Mucosa of rectum (tissue), 2 donors: ENCODE results near the gene RNPS1.

Experiments
- H3K27ac ChIP-seq, 2 donors: one replicate each; pipeline ENCODE4 v1.7.0; 2013; ENCODE audit warnings: inconsistent platforms in 2 of 2, low read depth in 2 of 2, low read length in 2 of 2
- H3K27me3 ChIP-seq, 2 donors: one replicate each; pipeline ENCODE4 v1.7.0; 2013; ENCODE audit warnings: low read length in 2 of 2; ENCODE audit not compliant: control insufficient read depth in 2 of 2, insufficient read depth in 2 of 2
- H3K36me3 ChIP-seq, 2 donors: one replicate each; pipeline ENCODE4 v1.7.0; 2013; ENCODE audit warnings: low read length in 2 of 2; ENCODE audit not compliant: control insufficient read depth in 2 of 2, insufficient read depth in 2 of 2
- H3K4me1 ChIP-seq, 2 donors: one replicate each; pipeline ENCODE4 v1.7.0; 2013; ENCODE audit warnings: low read length in 2 of 2, mild to moderate bottlenecking in 1 of 2; ENCODE audit not compliant: control insufficient read depth in 2 of 2, insufficient read depth in 2 of 2
- H3K4me3 ChIP-seq, 2 donors: one replicate each; pipeline ENCODE4 v1.7.0; 2013; ENCODE audit warnings: low read length in 2 of 2
- H3K9ac ChIP-seq, 2 donors: one replicate each; pipeline ENCODE4 v1.7.0; 2013; ENCODE audit warnings: low read length in 2 of 2, low read depth in 1 of 2, mild to moderate bottlenecking in 1 of 2
- H3K9me3 ChIP-seq, 2 donors: one replicate each; pipeline ENCODE4 v1.7.0; 2013; ENCODE audit warnings: low read length in 2 of 2; ENCODE audit not compliant: control insufficient read depth in 2 of 2
- donor health status: healthy.
- donor health status: Normal muscosa, but diverticular disease.

RNPS1 gene

DNA sequence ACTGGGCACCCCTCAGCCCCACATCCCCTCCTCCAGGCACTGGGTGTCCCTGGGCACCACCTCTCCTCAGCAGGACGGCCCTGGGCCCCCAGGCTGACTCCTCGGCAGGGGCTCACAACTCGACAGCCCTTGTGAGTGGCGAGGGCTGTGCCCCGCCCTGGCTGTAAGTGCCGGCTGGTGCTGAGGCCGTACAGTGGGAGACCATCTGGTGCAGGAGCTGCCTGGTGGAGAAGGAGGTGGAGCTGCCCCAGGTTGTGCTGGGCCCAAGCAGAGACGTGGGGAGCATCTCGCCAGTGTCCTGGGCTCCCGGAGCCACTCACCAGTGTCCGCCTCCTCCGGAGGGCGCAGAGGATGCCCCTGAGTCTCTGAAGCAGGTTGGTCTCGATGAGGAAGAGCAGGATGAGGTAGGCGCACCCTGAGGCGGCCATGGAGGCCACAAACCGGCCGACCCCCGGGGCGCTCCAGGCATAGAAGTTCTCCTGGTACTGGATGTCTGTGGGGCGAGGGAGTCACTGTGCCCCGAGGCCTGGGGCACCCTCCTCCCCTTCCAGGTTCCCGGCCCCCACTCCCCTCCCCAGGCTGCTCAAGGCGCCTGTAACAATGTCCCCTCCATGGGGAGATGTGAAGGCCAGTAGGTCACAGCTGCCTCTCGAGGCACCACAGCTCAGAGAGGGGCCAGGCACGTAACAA lies 15.1 kb upstream of the RNPS1 start:
- no peaks in the 10 kb centered on the region for H3K4me1 ChIP-seq
- no peak overlapping the region for H3K9ac ChIP-seq
- H3K4me3 ChIP-seq, result no peak overlapping the region
- H3K36me3 ChIP-seq, result no peaks in the 10 kb centered on the region
- H3K27ac ChIP-seq, result no peak overlapping the region
- H3K27me3 ChIP-seq, result no peaks in the 10 kb centered on the region
- no peaks in the 10 kb centered on the region for H3K9me3 ChIP-seq

DNA sequence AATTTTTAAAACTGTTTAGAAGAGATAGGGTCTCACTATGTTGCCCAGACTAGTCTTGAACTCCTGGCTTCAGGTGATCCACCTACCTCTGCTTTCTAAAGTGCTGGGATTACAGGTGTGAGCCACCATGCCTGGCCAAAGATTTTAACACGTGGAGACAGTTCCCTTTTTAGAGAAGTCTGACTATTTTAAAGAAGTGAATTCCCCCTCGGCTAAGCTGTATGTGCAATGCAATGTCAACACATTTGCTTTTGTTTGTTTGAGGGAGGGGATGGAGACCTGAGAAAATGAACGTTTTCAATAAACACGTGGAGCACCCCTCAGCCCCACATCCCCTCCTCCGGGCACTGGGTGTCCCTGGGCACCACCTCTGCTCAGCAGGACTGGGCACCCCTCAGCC lies 14.3 kb upstream of the RNPS1 start:
- Histone ChIP-seq H3K4me3 (no peak overlapping the region), H3K4me1 (no peaks in the 10 kb centered on the region), H3K36me3 (no peaks in the 10 kb centered on the region), H3K27ac (no peak overlapping the region), H3K27me3 (no peaks in the 10 kb centered on the region), H3K9ac (no peak overlapping the region), H3K9me3 (no peaks in the 10 kb centered on the region)

DNA sequence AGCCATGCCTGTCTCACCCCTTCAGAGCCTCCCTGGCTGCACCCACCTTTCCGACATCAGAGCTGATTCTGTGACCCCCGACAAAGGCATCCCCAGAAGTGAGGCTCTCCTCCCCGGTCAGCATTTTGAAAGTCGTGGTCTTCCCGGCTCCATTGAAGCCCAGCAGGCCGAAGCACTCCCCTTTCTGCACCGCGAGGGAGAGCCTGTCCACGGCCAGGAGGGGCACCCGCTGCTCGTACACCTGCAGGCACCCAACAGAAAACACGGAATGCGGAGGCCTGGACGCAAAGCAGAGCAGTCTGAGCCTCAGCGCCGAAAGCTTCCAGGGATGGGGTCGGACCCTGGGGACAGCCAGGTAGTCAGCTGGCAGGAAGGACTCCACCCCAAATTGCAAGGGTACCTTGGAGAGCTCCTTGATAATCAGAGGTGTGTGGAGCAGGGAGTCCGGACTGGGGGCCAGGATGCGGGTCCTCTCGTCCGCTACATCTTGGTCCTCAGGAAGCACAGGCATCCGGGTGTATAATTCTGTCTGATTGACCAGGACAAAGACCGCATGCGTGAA lies 13.1 kb upstream of the RNPS1 start:
- Histone ChIP-seq H3K4me1 (no peaks in the 10 kb centered on the region), H3K4me3 (no peak overlapping the region), H3K36me3 (no peaks in the 10 kb centered on the region), H3K9ac (no peak overlapping the region), H3K9me3 (no peaks in the 10 kb centered on the region), H3K27ac (no peak overlapping the region), H3K27me3 (no peaks in the 10 kb centered on the region)

DNA sequence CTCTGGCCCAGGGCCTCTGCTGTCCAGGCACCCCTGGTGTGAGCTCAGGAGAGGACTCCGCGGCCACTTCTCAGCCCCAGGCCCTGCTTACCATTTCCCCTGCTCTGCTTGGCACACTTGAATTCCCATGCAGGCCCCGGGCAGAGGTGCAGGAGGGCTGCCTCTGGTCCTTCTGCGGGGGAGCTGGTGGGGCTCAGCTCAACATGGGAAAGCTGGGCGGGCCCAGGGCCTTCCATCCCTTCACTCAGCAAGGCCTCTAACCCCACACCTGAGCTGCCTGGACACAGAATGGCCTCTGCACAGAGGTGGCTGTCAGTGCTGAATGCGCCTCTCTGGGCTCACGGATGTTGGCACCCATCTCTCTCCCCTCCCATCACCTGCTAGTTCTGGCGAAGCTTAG lies 12.5 kb upstream of the RNPS1 start:
- H3K9ac ChIP-seq, result no peak overlapping the region
- H3K36me3 ChIP-seq, result no peaks in the 10 kb centered on the region

DNA sequence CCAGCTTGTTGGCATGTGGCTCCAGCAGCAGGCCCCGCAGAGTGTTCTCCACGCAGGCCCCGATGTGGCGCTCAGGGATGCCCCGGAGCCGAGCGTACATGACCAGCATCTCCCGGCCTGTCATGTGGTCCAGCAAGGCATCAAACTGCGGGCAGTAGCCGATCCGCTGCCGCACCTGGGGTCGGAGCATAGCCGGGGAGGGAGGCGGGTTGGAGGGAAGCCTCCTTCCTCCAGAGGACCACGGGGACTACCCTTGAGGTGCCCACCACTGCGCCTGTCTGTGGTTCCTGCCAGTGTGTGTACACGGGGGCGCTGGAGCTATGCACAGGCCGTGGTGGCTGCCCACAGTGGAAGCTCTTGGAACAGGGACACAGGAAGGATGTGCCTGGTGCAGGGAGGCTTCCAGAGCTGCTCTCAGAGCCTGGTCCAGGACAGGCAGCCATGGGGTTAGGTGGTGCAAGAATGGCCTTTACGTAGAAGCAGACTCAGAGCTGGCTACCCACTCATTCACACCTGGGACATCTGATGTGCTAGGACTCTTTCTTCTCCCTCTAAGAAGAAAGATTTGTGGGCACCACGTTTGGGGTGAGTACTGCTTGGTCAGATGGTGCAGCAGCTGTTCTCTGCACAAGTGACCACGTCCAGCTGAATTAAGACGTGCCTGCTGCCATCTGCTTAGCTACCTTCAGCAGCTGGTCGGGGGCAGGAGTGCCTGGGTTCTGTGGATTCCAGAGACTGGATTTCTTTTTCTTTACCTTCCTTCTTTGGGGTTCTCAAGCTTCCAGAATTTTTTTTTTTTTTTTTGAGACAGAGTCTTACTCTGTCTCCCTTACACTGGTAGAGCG lies 11.3 kb upstream of the RNPS1 start:
- H3K36me3 ChIP-seq, result no peaks in the 10 kb centered on the region
- H3K27me3 ChIP-seq, result no peaks in the 10 kb centered on the region
- H3K9ac ChIP-seq, result no peak overlapping the region
- H3K27ac ChIP-seq, result no peak overlapping the region
- H3K4me3 ChIP-seq, result no peak overlapping the region
- H3K4me1 ChIP-seq, result no peaks in the 10 kb centered on the region
- no peaks in the 10 kb centered on the region for H3K9me3 ChIP-seq

More for the DNA sequence above, 12.5 kb upstream of the RNPS1 start:
- H3K9me3 ChIP-seq, result no peaks in the 10 kb centered on the region
- H3K27me3 ChIP-seq, result no peaks in the 10 kb centered on the region
- H3K4me1 ChIP-seq, result no peaks in the 10 kb centered on the region
- no peak overlapping the region for H3K27ac ChIP-seq
- no peak overlapping the region for H3K4me3 ChIP-seq

DNA sequence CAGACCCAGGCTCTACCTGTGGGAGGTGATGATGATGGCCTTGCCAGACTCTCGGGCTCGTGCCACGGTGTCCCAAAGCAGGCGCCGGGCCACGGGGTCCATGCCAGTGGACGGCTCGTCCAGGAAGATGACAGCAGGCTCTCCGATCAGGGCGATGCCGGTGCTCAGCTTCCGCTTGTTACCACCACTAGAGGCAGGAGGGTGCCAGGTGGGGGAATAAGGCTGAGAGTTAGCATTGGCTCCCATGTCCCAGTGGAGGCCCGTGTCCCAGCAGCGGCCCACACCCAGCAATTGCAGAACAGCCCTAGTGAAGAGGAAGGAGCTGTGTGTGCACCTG lies 10.3 kb upstream of the RNPS1 start:
- Histone ChIP-seq H3K9ac (no peak overlapping the region), H3K4me1 (no peaks in the 10 kb centered on the region), H3K9me3 (no peaks in the 10 kb centered on the region), H3K27me3 (no peaks in the 10 kb centered on the region), H3K4me3 (no peak overlapping the region), H3K27ac (no peak overlapping the region), H3K36me3 (no peaks in the 10 kb centered on the region)

DNA sequence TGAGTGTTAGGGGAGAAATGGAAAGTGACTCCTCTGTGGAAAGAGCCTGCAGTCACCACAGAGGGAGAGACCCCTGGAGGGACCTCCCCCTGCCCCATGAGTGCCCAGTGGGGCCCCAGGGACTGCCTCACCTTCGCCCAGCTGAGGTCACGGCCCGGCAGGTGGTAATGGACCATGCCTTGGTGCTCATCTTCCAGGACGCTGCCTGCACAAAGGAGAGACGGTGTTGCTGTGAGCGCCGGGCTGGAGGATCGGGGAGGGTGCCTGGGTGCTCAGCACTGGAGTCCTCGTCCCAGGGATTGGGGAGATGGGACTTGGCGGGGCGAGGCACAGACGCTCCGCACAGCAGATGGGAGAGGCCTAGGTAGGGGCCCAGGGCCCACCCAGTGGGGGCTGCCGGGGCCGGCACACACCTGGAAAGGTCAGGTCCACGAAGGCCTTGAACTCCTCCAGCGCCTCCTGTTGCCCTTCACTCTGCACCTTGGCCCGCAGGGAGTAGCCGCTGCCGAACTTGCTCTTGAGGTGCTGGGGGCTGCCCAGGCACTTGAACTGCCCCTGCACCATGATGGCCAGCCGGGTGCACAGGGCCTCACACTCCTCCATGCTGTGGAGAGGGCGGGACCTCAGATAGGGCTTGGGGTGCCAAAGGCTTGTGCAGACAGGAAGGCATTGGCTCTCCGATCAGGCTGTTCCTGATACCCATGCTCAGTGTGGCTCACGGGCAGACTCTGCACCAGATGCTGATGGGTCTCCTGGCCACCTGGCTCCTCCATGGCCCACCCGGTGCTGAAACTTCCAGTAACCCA lies 9.7 kb upstream of the RNPS1 start:
- no peak overlapping the region for H3K4me3 ChIP-seq
- H3K27me3 ChIP-seq, result no peaks in the 10 kb centered on the region
- no peaks in the 10 kb centered on the region for H3K36me3 ChIP-seq
- H3K9me3 ChIP-seq, result no peaks in the 10 kb centered on the region
- no peaks in the 10 kb centered on the region for H3K4me1 ChIP-seq
- H3K27ac ChIP-seq, result no peak overlapping the region
- no peak overlapping the region for H3K9ac ChIP-seq

DNA sequence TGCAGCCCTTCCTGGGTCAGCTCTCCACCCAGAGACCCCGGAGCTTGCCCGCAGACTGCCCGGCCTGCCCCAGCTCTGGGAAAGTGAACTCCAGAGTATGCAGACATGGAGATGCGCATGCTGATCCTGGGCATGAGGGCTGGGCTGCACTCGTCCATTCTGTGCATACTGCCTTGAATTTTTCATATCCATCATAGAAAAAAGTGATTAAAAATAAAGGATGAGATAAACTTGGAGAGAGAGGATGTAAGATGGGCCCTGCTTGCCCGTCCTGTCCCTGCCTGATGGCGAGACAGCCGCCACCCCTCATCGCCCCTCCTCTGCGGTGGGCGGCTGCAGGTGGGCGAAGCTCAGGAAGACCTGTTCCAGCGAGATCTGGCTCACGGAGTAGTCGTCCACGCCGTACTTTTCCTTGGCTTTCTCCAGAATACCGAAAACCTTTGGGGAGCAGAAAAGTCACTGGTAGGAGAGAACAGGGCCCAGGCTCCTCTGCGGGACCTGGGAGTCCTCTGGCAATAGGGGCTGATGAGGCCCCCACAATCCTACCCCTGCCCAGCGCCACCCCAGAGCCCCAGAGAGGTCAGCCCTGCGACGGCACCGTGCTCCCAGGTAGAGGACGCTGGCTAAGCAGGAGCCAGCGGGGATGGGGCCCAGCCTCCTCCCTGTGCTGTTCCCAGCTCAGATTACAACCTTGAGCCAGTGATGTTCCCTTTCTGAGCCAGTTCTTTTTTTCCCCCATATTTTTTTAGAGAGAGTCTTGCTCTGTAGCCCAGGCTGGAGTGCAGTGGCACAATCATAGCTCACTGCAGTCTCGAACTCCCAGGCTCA lies 8.7 kb upstream of the RNPS1 start:
- Histone ChIP-seq H3K4me1 (no peaks in the 10 kb centered on the region), H3K27me3 (no peaks in the 10 kb centered on the region), H3K36me3 (no peaks in the 10 kb centered on the region), H3K9me3 (no peaks in the 10 kb centered on the region), H3K4me3 (no peak overlapping the region), H3K9ac (no peak overlapping the region), H3K27ac (no peak overlapping the region)

DNA sequence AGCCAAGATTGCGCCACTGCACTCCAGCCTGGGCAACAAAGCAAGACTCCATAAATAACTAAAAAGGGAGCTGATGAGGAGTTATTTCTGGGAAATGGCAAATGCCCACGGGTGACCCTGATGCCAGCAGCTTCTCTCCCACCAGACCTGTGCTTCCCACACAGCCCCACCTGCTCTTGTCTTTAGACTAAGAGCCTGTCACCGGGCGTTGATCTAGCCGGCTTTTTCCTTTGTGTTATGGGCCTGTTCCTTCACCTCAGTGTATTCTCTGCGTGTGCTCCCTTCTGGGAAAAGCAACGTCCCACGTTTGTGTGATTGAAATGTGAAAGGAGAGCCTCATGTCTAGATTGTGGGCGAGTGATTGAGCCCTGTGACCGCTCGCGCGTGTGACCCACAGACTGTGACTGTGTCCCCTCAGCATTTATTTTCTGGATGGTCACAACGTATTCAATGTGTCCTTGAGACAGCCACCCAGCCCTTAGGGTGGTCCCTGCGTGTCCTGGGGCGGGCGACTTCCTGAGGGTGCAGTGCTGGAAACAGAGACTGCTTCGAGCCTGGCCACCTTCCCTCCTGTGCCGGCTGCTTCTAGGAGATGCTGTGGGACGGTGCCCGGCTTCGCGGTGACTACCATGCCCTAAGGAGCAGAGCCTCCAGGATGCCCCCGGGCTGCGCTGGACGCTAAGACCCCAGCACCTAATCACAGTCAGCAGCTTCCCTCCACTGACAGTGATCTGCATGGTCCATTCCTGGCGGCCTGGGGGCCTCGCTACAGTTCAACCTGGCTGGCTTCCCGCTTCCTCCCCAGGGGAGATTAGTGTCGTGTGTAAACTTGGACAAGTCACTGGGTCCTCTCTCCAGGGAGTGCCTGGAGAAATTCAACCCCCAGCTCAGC lies 7.8 kb upstream of the RNPS1 start:
- no peak overlapping the region for H3K4me3 ChIP-seq
- no peaks in the 10 kb centered on the region for H3K36me3 ChIP-seq
- H3K27me3 ChIP-seq, result no peaks in the 10 kb centered on the region
- H3K9ac ChIP-seq, result no peak overlapping the region
- no peaks in the 10 kb centered on the region for H3K9me3 ChIP-seq
- no peaks in the 10 kb centered on the region for H3K4me1 ChIP-seq
- no peak overlapping the region for H3K27ac ChIP-seq
